Measurements from ENCODE around the gene ZMAT5. TPM values are rescaled to one million over a fixed set of nuclear protein-coding genes. Genes with fewer than 3 reads are reported as not detected.

Gene ZMAT5
- polyA plus RNA-seq, 1 donor from 2014 or later: 49.8 TPM

DNA sequence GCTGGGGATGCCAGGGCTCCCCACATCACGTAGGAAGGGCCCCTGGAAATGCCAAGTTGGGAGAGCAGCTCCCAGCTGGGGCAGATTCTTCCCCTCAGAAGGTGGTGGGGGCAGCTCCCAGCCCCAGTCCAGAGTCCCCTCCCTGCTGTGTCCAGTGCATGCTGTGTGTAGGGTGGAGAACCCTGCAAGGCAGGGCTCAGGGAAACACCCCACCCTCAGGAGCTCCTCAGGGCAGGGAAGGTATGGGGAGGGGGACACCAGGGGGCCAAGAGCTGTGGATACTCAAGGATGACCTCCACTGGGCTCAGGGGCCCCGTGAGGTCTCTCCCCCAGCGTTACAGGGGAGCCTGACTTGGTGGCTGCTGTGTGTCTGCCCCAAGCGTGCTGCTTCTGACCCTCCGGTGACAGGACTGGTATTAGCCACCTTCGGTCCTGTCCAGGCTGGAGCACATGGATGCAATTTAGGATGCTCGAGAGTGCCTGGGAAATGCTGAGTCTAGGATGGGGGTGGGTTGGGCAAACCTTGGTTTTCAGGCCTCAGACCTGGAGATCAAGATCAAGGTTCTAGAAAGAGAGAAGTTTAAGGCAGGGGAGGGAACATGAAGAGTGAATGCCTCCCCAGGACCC, 63.1 kb downstream of the ZMAT5 start:
- Mint-ChIP-seq H3K4me1 (peaks cover 3 to 6% (median 5%) of the 10 kb centered on the region in 3 donors), H3K27me3 (peaks cover 7% of the 10 kb centered on the region), H3K36me3 (no peaks in the 10 kb centered on the region), H3K4me3 (peak overlapping the region in 1 of 4 donors; percentile 72), H3K9me3 (no peaks in the 10 kb centered on the region), H3K27ac (no peak overlapping the region)

DNA sequence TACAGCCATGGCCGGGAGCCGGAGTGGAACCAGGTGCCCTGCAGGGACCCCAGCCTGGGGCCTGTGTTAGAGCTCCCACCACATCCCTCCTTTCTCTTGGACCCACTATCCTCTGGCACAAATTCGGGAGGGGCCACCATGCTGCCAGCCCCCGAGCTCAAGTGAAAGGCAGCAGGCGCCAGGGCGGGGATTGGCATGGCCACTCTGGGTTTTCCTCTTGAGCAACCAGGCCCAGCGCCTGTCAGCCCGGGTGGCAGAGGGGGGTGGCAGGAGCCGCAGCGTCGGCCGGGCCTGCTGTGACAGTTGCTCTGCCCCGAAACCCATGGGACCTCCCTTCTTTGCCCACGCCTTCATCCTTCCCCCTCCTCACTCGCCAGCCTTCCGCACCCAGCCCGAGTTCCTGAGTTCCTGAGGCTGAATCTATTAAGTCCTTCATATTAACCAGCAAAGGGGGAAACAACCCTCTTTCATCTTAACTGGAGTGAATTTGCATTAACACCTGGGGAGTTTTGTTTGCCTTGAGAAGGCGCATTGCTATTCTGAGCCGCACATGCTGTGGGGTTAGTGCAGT, 63.8 kb downstream of the ZMAT5 start:
- Mint-ChIP-seq H3K9me3 (no peaks in the 10 kb centered on the region), H3K4me3 (peak overlapping the region in 2 of 4 donors; percentile 37 to 72), H3K4me1 (peaks cover 3 to 6% (median 5%) of the 10 kb centered on the region in 3 donors), H3K27ac (peak overlapping the region in 1 of 3 donors; percentile 43), H3K27me3 (peaks cover 7% of the 10 kb centered on the region), H3K36me3 (no peaks in the 10 kb centered on the region)

DNA sequence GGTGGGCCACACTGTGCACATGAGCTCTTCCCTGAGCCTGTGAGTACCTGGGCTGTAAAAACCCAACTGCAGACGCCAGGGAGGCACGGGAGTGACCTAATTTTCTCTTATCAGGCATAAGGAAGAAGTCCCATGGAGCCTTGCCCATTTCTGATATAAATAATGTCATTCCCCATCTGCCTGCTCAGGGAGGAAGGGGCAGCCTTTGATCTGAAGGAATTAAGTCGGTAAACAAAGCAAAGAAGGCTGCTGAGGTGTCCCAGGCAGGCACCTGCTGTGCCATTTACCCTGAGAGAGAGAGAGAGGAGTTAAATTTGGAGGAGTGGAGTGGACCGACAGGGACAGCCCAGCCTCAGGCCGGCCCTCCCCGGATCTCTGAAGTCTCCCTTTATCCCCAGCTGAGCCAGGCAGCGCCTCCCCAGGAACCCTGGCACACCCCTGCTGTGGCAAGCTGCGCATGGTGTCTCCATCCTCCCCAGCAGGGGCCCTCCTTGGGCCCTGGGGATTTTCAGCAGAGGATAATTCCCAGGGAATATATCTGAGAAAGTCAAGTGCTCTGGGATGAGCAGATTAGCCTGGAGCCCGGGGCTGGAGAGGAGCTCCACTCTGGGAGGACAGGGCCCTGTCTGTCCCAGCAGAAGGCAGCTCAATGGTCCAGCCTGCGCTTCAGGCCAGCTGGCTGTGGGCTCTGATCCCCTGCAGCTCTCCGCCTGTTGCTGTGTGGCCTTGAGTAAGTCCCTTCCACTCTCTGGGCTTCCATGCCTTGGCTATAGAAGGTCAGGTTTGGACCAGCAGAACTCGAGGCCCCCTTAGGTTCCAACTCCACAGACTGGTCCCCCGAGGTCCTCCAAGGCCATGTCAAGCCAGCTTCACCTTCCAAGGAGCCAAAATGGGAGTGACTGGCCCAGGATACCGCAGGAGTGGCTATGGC, 64.5 kb downstream of the ZMAT5 start:
- peak overlapping the region in 1 of 4 donors; percentile 2 for H3K4me3 Mint-ChIP-seq
- peaks cover 3 to 6% (median 5%) of the 10 kb centered on the region in 3 donors for H3K4me1 Mint-ChIP-seq
- H3K27ac Mint-ChIP-seq: peak overlapping the region in 1 of 3 donors; percentile 53
- H3K9me3 Mint-ChIP-seq: no peaks in the 10 kb centered on the region
- H3K27me3 Mint-ChIP-seq: peaks cover 7% of the 10 kb centered on the region
- H3K36me3 Mint-ChIP-seq: no peaks in the 10 kb centered on the region

DNA sequence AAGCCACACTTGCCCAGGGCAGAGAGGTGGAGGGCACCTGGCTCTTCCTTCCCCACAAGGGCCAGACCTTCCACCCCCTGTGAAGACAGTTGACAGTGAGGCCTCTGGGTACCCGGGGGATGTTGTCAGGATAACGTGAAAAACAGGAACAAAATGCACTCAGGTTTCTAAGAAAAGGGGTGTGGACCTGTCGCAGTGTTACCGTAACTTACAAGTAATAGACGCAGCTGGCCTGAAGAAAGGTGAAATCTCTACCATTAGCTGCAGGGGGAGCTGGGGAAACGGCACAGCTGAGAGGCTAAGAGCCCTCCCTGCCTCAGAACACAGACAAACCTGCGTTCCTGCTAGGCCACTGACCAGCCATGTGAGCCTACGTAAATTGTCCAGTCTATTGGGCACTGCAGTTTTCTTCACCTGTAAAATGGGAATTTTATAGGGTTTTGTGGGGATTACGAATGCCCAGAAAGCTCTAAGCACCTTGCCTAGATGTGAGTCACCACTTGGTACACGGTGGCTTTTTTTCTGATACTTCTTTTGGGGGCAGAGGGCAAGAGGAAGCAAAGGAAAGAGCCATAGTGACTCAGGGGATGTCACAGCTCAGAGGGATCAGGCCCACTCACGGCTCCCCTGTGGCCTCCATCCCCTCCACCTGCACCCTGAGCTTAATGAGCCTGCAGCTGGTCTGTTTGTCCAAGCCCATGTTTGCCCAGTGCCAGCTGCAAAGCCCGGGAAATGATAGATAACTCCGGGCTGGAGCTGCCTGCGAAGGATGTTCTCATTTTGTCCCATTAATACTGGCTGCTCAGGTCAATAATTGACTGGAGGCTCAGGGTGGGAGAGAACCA, 65.4 kb downstream of the ZMAT5 start:
- no peak overlapping the region for H3K27ac Mint-ChIP-seq
- peaks cover 3% of the 10 kb centered on the region for H3K27me3 Mint-ChIP-seq
- no peaks in the 10 kb centered on the region for H3K9me3 Mint-ChIP-seq
- peaks cover 1% of the 10 kb centered on the region for H3K36me3 Mint-ChIP-seq
- no peak overlapping the region for H3K4me3 Mint-ChIP-seq
- H3K4me1 Mint-ChIP-seq: peaks cover 3 to 6% (median 5%) of the 10 kb centered on the region in 3 donors

DNA sequence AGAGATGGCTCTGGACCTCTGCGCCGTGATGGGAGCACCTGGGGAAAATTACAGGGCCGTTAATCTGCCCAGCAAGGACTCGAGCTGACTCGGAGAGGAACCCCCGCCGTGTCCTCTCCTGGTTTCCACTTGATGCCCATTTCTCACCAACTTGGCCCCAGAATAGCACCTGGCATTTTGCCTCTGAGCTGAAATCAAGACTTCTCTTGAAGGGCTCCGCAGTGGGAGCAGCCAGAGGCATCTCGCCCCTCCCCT, 66.0 kb downstream of the ZMAT5 start:
- H3K4me3 Mint-ChIP-seq: no peak overlapping the region
- H3K27ac Mint-ChIP-seq: no peak overlapping the region
- H3K36me3 Mint-ChIP-seq: peaks cover 1% of the 10 kb centered on the region
- H3K4me1 Mint-ChIP-seq: peaks cover 3 to 6% (median 5%) of the 10 kb centered on the region in 3 donors
- no peaks in the 10 kb centered on the region for H3K9me3 Mint-ChIP-seq
- peaks cover 3% of the 10 kb centered on the region for H3K27me3 Mint-ChIP-seq

DNA sequence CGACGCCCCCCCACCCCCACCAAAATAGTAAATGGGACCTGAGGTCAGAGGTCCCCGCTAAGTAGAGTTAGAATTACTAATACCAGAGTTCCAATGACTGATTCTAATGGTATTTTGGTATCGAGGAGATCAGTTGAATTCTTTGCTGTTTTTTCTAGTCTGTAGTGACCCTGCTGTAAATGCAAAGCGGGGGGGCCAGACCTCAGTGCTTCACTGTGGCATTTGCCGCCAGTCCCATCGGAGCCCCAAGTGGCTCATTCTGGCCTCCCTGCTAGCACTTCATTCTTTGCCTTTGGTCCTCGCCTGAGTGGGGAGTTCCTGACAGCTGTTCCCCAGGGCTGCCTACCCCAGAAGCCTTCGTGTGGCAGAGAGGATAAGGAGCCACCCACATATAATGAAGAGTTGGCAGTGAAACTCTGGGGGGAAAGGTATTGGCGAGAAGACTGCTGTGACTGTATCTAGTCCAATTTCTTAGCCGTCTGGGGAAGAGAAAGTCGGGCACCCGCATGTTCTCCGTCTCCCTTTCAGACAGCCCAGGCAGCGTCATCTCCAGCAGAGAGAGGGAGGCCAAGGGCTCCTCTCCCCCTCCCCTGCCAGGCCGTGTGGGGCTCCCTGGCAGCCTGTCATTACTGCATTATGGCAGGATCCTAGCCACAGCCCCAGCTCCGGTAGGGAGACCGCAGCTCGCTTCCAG, 66.5 kb downstream of the ZMAT5 start:
- Mint-ChIP-seq H3K36me3 (peaks cover 1% of the 10 kb centered on the region), H3K4me3 (no peak overlapping the region), H3K4me1 (peaks cover 3 to 6% (median 5%) of the 10 kb centered on the region in 3 donors), H3K27me3 (peaks cover 3% of the 10 kb centered on the region), H3K9me3 (no peaks in the 10 kb centered on the region), H3K27ac (no peak overlapping the region)

DNA sequence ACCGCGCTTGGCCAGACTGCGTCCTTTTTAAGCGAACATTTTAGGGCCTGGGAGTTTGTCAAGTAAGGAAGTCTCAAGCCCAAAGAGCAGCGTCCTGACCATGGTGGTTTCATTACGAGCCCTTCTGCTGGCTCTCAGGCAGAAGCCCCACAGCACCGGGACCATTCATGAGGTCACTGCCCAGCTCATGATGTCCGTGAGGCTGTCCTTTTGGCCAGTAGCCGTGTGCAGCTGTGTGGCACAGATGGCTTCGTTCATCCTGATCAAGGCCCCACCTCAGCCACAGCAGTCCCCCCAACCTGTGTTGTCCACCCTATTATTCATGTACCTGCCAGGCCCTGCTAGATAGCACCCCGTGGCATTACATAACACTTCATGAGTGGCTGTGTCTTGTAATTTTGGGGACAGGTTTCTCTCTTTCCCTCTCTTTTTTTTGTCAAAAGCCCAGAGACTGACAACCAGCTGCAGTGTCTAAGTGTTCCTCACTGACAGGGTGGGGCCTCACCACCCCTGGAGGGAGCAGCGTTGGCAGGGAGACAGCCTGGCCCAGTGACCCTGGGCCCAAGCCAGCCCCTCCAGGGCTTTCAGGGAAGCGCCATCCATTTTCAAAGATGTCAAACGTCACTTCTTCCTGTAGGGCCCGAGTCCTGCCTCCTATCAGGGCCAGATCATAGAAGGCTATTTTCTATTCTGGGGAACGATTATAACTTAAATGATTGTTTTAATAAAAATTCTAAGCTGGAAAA, 68.8 kb downstream of the ZMAT5 start:
- H3K36me3 Mint-ChIP-seq: peaks cover 1% of the 10 kb centered on the region
- peaks cover 3% of the 10 kb centered on the region for H3K27me3 Mint-ChIP-seq
- H3K27ac Mint-ChIP-seq: no peak overlapping the region
- H3K9me3 Mint-ChIP-seq: no peaks in the 10 kb centered on the region
- peaks cover 0 to 3% (median 1%) of the 10 kb centered on the region in 3 donors for H3K4me1 Mint-ChIP-seq
- no peak overlapping the region for H3K4me3 Mint-ChIP-seq

DNA sequence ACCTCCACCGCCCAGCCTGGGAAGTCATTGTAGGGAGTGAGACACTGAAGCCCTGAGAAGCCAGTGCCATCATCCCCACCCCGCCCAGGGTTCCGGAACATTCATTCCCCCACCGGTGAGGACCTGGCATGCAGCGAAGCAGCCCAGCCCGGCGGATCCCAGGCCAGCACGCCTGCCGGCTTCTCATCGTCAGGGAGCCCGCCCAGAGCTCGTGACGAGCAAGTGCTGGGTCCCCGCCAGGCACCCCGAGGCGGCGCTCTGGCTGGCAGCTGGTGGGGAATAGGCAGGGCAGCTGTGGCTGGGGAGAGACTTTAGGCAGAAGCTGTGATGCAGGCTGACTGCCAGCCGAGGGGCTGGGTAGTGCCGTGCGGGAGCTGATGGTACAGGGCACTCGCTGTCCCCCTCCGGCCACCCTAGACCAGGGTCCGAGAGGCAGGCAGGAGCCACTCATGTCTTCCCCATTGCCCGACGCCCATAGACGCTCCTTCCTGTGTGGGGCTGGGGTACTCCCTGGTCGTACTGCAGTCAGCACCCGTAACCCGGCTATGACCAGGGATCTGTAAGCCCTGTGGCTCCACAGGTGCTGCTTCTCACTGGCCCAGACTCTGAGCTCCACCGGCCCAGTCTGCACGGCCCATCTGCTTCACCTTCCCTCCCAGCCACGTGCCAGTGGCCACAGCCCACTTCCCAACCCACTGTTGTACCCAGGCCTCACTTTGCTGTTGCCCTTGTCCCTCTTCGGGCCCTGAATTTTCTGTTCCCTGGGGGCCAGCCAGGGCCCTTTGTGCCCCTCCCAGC, 71.5 kb downstream of the ZMAT5 start:
- no peaks in the 10 kb centered on the region for H3K4me1 Mint-ChIP-seq
- no peaks in the 10 kb centered on the region for H3K27me3 Mint-ChIP-seq
- no peaks in the 10 kb centered on the region for H3K9me3 Mint-ChIP-seq
- no peak overlapping the region for H3K4me3 Mint-ChIP-seq
- no peak overlapping the region for H3K27ac Mint-ChIP-seq
- H3K36me3 Mint-ChIP-seq: peaks cover 1% of the 10 kb centered on the region

DNA sequence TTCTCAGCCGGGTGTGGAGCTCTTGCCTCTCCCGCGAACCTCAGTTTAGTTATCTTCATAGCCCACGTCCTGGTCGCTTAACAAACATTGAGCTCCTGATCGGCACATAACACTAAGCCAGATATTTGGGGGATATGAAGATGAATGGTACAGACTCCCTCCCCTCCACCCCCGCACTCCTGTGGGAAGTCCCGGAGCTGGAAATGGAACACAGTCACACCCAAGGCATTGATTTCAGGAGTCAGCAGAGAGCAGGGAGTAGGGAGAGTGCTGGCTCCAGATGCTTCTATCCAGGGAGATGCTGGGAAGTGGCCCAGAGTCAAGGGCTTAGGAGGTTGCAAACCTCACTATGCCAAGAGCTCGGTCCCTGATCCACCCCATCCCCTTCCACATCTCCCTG, 73.1 kb downstream of the ZMAT5 start:
- Mint-ChIP-seq H3K9me3 (no peaks in the 10 kb centered on the region), H3K27ac (no peak overlapping the region), H3K4me1 (no peaks in the 10 kb centered on the region), H3K4me3 (no peak overlapping the region), H3K36me3 (peaks cover 1% of the 10 kb centered on the region), H3K27me3 (no peaks in the 10 kb centered on the region)

DNA sequence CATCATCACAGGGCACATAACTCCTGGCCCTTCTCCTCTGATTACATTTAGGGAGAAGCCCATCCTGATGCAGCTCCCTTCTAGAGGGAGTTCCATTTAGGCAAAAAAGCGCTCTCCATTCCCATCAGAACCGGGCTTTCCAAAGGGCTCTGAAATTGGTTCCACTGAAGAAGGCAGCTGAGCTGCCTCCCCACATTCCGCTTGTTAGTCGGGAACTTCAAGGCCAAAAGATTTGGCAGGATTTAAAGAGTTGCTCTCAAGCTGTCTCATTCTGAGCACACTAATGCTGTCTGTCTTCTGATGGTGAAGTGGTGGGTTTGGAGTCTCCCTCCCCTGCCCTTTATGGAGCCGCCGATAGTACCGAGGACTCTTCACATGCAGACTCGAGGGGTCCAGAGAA, 73.6 kb downstream of the ZMAT5 start:
- no peaks in the 10 kb centered on the region for H3K9me3 Mint-ChIP-seq
- H3K27me3 Mint-ChIP-seq: no peaks in the 10 kb centered on the region
- peak overlapping the region in 1 of 3 donors; percentile 65 for H3K27ac Mint-ChIP-seq
- no peak overlapping the region for H3K4me3 Mint-ChIP-seq
- H3K36me3 Mint-ChIP-seq: peaks cover 1% of the 10 kb centered on the region
- H3K4me1 Mint-ChIP-seq: peaks cover 0 to 2% (median 0%) of the 10 kb centered on the region in 3 donors

DNA sequence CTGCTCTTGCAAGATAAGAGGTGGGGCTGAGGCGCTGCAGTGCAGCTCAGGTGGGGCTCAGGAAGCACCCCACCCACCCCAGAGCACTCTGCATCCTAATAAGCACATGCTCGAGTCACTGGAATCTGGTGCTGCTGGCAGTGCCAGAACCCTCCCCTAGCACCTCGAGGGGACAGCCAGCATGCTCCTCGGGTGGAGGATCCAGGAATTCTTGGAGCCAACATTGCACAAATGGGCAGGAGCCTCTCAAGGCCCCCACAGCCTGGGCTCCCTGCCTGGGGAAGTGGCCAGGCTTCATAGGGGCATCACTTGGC, 74.5 kb downstream of the ZMAT5 start:
- Mint-ChIP-seq H3K4me3 (no peak overlapping the region), H3K9me3 (no peaks in the 10 kb centered on the region), H3K27ac (peak overlapping the region in 1 of 3 donors; percentile 35), H3K27me3 (no peaks in the 10 kb centered on the region), H3K4me1 (peaks cover 0 to 2% (median 0%) of the 10 kb centered on the region in 3 donors), H3K36me3 (peaks cover 3% of the 10 kb centered on the region)

DNA sequence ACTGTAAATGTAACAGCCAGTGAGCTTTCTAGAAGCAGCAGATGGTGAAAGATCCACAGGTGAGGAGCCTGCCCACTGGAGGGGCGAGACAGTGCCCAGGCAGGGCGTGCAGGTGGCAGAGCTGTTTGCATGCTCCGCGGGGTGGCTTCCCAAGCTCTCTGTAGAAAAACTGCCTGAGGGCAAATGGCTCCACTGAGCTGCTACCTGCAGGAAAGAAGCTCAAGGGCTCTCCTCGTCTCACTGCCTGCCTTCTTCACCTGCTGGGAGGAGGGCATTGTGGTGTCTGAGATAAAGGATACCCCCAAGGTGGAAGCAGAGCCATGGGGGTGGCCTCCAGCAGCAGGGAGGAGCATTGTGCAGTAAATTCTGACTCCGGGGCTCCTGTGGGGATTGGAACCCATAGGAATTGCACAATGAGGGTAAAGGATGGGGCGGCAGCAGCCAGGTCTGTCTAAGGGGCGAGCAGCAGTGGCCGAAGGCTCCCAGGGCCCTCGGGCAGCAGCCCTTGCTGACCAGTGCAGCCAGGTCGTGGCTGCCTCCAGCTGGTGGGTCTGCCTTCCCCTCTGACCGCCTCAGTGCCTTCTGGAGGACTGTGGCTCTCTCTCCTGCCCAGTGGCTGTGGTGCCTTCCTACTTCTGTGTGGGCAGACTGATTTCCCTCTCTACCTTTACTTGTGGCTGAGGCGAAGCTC, 75.0 kb downstream of the ZMAT5 start:
- no peak overlapping the region for H3K4me3 Mint-ChIP-seq
- peak overlapping the region in 1 of 3 donors; percentile 35 for H3K27ac Mint-ChIP-seq
- no peaks in the 10 kb centered on the region for H3K9me3 Mint-ChIP-seq
- peaks cover 0 to 2% (median 0%) of the 10 kb centered on the region in 3 donors for H3K4me1 Mint-ChIP-seq
- peaks cover 1% of the 10 kb centered on the region for H3K36me3 Mint-ChIP-seq
- no peaks in the 10 kb centered on the region for H3K27me3 Mint-ChIP-seq

DNA sequence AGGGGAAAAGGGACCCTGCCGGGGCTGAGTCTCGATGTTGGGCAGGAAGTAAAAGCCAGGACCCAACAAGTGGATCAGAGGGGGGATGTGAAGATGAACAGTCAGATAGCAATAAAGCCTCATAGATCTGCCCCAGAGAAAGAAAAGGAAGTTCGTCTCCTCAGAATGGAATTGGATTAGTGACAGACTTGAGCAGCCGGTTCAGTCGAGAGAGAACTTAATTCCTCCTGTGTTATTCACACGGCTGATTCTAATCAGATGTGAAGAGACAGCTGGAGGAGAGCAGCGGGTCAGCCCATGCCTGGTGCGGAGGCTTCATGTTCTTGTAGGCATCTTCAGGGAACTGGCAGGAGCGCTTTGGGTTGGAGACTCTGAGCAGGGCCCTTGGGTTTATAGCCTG, 76.3 kb downstream of the ZMAT5 start:
- Mint-ChIP-seq H3K4me3 (no peak overlapping the region), H3K4me1 (peaks cover 0 to 2% (median 0%) of the 10 kb centered on the region in 3 donors), H3K27ac (no peak overlapping the region), H3K27me3 (no peaks in the 10 kb centered on the region), H3K36me3 (peaks cover 1% of the 10 kb centered on the region), H3K9me3 (no peaks in the 10 kb centered on the region)

All from IgD-negative memory B cell (primary cell).